ENCODE results near the gene CXCL11. TPM values are rescaled to one million over a fixed set of nuclear protein-coding genes. Genes with fewer than 3 reads are reported as not detected.
A peak's percentile ranks its signal among the peaks of the same experiment; 100 is the strongest.

The CXCL11 gene
- total and polyA plus RNA-seq, 10 of the 15 experiments (the other 5 are each of a cell fraction or from before 2014, with no cell fraction given), result 0.04 TPM; not detected in 9

- intact Hi-C loops (cut with micrococcal nuclease; ENCODE audit: unreplicated experiment), result no loop called here
- RAD21 ChIA-PET (ENCODE audit: unreplicated experiment), result interaction anchor here (0.6 to 2.7 kb wide), 7 partner anchors 8 to 548 kb away, joined by 3 to 27 read pairs (median 6); partner anchors contain the start of gene SDAD1
- no TSS peak for BruUV-seq (replicated peaks)
- POLR2A ChIA-PET, result interaction anchor here (0.8 to 0.9 kb wide), 2 partner anchors 8 to 86 kb away, joined by 4 to 5 read pairs; partner anchors contain the start of gene NUP54
- TF ChIP-seq ZNF207 (IDR thresholded peaks at IDR 0.05; ENCODE audit: borderline replicate concordance) (no peak), IKZF2 (IDR thresholded peaks at IDR 0.05) (peak; percentile 16 to 50; a peak in 3 of 4 replicates), RELB (IDR thresholded peaks at IDR 0.05; ENCODE audit: low read depth) (0 out of 2 replicates have a peak, but pooled peaks have one; percentile 34), JUNB (IDR thresholded peaks at IDR 0.05) (0 out of 2 replicates have a peak, but pooled peaks have one; percentile 7)
- 0% methylated on average over 1 of the region's 1 CpG for WGBS (ENCODE audit: insufficient coverage, insufficient replicate concordance, low lambda C conversion rate, missing lambda C conversion rate)
- DNase-seq (ENCODE audit: low read depth, low spot score), result no peak
- Histone ChIP-seq H3K36me3 (ENCODE audit: control insufficient read depth in 2 of 2, insufficient read depth in 2 of 2, low read length in 1 of 2) (no peaks in the 10 kb centered on the region), H3K4me2 (ENCODE audit: control insufficient read depth, insufficient read depth) (0 out of 2 replicates have a peak overlapping the region, but pooled peaks have one; percentile 4), H2AFZ (ENCODE audit: control insufficient read depth, low read depth, low read length) (no peak overlapping the region), H3K9me3 (replicated peaks; ENCODE audit: control insufficient read depth, insufficient read depth, low read length) (no peaks in the 10 kb centered on the region), H3K4me3 (no peak overlapping the region), H3K4me1 (ENCODE audit: control insufficient read depth, insufficient read depth, low read length) (peaks cover 11% of the 10 kb centered on the region; the same call in 1 of the 2 replicates), H3K9ac (ENCODE audit: control insufficient read depth, insufficient read depth, low read length) (no peak overlapping the region), H3K79me2 (ENCODE audit: control insufficient read depth, insufficient read depth, low read length) (no peaks in the 10 kb centered on the region), H3K27ac (ENCODE audit: control insufficient read depth, insufficient read depth) (no peak overlapping the region), H4K20me1 (ENCODE audit: control insufficient read depth, insufficient read depth) (no peaks in the 10 kb centered on the region), H3K27me3 (replicated peaks in 1 of 2; ENCODE audit: control insufficient read depth in 2 of 2, insufficient read depth in 2 of 2, low read length in 1 of 2) (peaks cover 0 to 3% of the 10 kb centered on the region in 2 experiments; a peak in 3 of 4 replicates)
- peak; percentile 78 for ATAC-seq
- SMC1A ChIA-PET (ENCODE audit: uncharacterized antibody, unreplicated experiment), result interaction anchor here (0.9 to 8.0 kb wide), 10 partner anchors 8 to 87 kb away, joined by 3 to 95 read pairs (median 4); partner anchors contain the start of gene SDAD1
- peak; percentile 18 for FAIRE-seq
- in situ Hi-C loops (cut with MboI), result no loop called here
- CTCF ChIA-PET, result interaction anchor here (1.0 to 5.4 kb wide), 10 partner anchors 8 to 166 kb away, joined by 3 to 95 read pairs (median 6); partner anchors contain the start of gene SDAD1
These were observed 26.1 kb upstream of the CXCL11 start for GRCh38 chr4:76061982-76062381.
